Brain microvascular endothelial cell (primary cell): ENCODE data around the gene PDE4C.

Experiments used
- DNase-seq: peaks from one replicate; pipeline ENCODE4 v3.0.0-alpha.2; 2020
- H3K27ac ChIP-seq: fragments of 250-450 bp; sonication (Bioruptor Pico); 2 replicates; pipeline ENCODE4 v1.5.1; 2020; ENCODE audit warnings: mild to moderate bottlenecking, moderate library complexity
- H3K27me3 ChIP-seq: fragments of 250-450 bp; sonication (Bioruptor Pico); replicated peaks from 2 replicates; pipeline ENCODE4 v1.5.1; 2020; ENCODE audit warnings: mild to moderate bottlenecking
- H3K36me3 ChIP-seq: fragments of 250-450 bp; sonication (Bioruptor Pico); replicated peaks from 2 replicates; pipeline ENCODE4 v1.5.1; 2020; ENCODE audit warnings: mild to moderate bottlenecking
- H3K4me3 ChIP-seq: 2 replicates; pipeline ENCODE4 v1.5.1; 2011; ENCODE audit warnings: low read depth, mild to moderate bottlenecking, control low read depth, low read length, moderate library complexity
- CTCF ChIP-seq: IDR thresholded peaks from 2 replicates; pipeline ENCODE4 v1.5.1; 2011; ENCODE audit warnings: low read depth, mild to moderate bottlenecking, moderate library complexity, low read length, control low read depth, inconsistent platforms; ENCODE audit errors: missing control alignments
- in situ Hi-C: cut with HindIII; loops from 2 replicates; pipeline ENCODE4 v1.10.0; 2017; ENCODE audit warnings: low sequenced_read_pairs, low pct_ligation_motif_present

The PDE4C gene

GRCh38 chr19:18264137-18264854 is 38.1 kb upstream of the PDE4C start:
- Histone ChIP-seq H3K27ac (no peak overlapping the region), H3K27me3 (no peaks in the 10 kb centered on the region), H3K36me3 (peaks cover 2% of the 10 kb centered on the region), H3K4me3 (no peak overlapping the region)
- in situ Hi-C loops: no loop called here
- TF ChIP-seq CTCF: no peak
- no peak for DNase-seq

GRCh38 chr19:18263324-18264136 is 37.3 kb upstream of the PDE4C start:
- Histone ChIP-seq H3K36me3 (peaks cover 2% of the 10 kb centered on the region), H3K4me3 (no peak overlapping the region), H3K27me3 (no peaks in the 10 kb centered on the region), H3K27ac (no peak overlapping the region)
- TF ChIP-seq CTCF: no peak
- in situ Hi-C loops: no loop called here
- no peak for DNase-seq

GRCh38 chr19:18262917-18263316 is 36.7 kb upstream of the PDE4C start:
- Histone ChIP-seq H3K4me3 (no peak overlapping the region), H3K36me3 (no peaks in the 10 kb centered on the region), H3K27me3 (no peaks in the 10 kb centered on the region), H3K27ac (no peak overlapping the region)
- no peak for TF ChIP-seq CTCF
- peak; percentile 28 for DNase-seq
- in situ Hi-C loops: no loop called here

GRCh38 chr19:18262144-18262543 is 35.9 kb upstream of the PDE4C start:
- Histone ChIP-seq H3K36me3 (no peaks in the 10 kb centered on the region), H3K27ac (no peak overlapping the region), H3K27me3 (no peaks in the 10 kb centered on the region), H3K4me3 (no peak overlapping the region)
- TF ChIP-seq CTCF: no peak
- no peak for DNase-seq
- in situ Hi-C loops: no loop called here

- H3K36me3 ChIP-seq: no peaks in the 10 kb centered on the region
- in situ Hi-C loops: no loop called here
Measured at GRCh38 chr19:18261474-18261873, 35.2 kb upstream of the PDE4C start.

More at GRCh38 chr19:18261474-18261873, 35.2 kb upstream of the PDE4C start:
- no peak for DNase-seq
- Histone ChIP-seq H3K27me3 (no peaks in the 10 kb centered on the region), H3K4me3 (no peak overlapping the region), H3K27ac (no peak overlapping the region)
- TF ChIP-seq CTCF: no peak
